HG03139 (cell line): ENCODE data around the gene KRTAP5-4.
"Not testable (repeated sequence)": the region's sequence is repeated elsewhere in the genome, so short reads cannot be mapped to it uniquely, and the experiment has no call there.

Source experiments
- ATAC-seq: cut with Tn5 transposase; IDR thresholded peaks from one replicate; pipeline ENCODE4 v1.9.1; 2021; ENCODE audit not compliant: unreplicated experiment

The KRTAP5-4 gene

GRCh38 chr11:1603629-1604028 lies 18.3 kb downstream of the KRTAP5-4 start:
- no peak for ATAC-seq

GRCh38 chr11:1601663-1602062 lies 20.3 kb downstream of the KRTAP5-4 start:
- ATAC-seq: not testable (repeated sequence)

GRCh38 chr11:1600626-1601025 lies 21.3 kb downstream of the KRTAP5-4 start:
- ATAC-seq: no peak

- no peak for ATAC-seq
Measured at GRCh38 chr11:1598816-1599215, 23.1 kb downstream of the KRTAP5-4 start.

- ATAC-seq: not testable (repeated sequence)
Measured at GRCh38 chr11:1598406-1598805, 23.5 kb downstream of the KRTAP5-4 start.

- ATAC-seq: no peak
Measured at GRCh38 chr11:1597994-1598380, 24.0 kb downstream of the KRTAP5-4 start, which contains the start of gene KRTAP5-2. Gene KRTAP5-2 (minus strand): TSS chr11:1598294. CDS start chr11:1598250, 44 bp downstream.

- ATAC-seq: no peak
Measured at GRCh38 chr11:1597331-1597993, 24.5 kb downstream of the KRTAP5-4 start.

GRCh38 chr11:1596576-1597121 lies 25.3 kb downstream of the KRTAP5-4 start:
- ATAC-seq: not testable (repeated sequence)

- not testable (repeated sequence) for ATAC-seq
Measured at GRCh38 chr11:1595994-1596575, 25.9 kb downstream of the KRTAP5-4 start.

GRCh38 chr11:1592628-1593027 lies 29.3 kb downstream of the KRTAP5-4 start:
- no peak for ATAC-seq

GRCh38 chr11:1589996-1590395 lies 31.9 kb downstream of the KRTAP5-4 start:
- ATAC-seq: no peak

GRCh38 chr11:1589191-1589963 lies 32.6 kb downstream of the KRTAP5-4 start:
- not testable (repeated sequence) for ATAC-seq

- ATAC-seq: no peak
Measured at GRCh38 chr11:1586699-1587098, 35.2 kb downstream of the KRTAP5-4 start.

GRCh38 chr11:1584661-1585370 lies 37.1 kb downstream of the KRTAP5-4 start, which contains the start of gene KRTAP5-1:
Gene KRTAP5-1 (minus strand): TSS chr11:1585283. CDS start chr11:1585249, 34 bp downstream.
- not testable (repeated sequence) for ATAC-seq

- ATAC-seq: not testable (repeated sequence)
Measured at GRCh38 chr11:1582909-1583308, 39.0 kb downstream of the KRTAP5-4 start.

- ATAC-seq: no peak
Measured at GRCh38 chr11:1581976-1582375, 40.0 kb downstream of the KRTAP5-4 start.

GRCh38 chr11:1576825-1577224 lies 45.1 kb downstream of the KRTAP5-4 start:
- ATAC-seq: no peak

GRCh38 chr11:1575756-1576155 lies 46.2 kb downstream of the KRTAP5-4 start:
- ATAC-seq: not testable (repeated sequence)

- ATAC-seq: no peak
Measured at GRCh38 chr11:1574933-1575242, 47.0 kb downstream of the KRTAP5-4 start.

GRCh38 chr11:1574238-1574932 lies 47.6 kb downstream of the KRTAP5-4 start:
- ATAC-seq: no peak

- ATAC-seq: no peak
Measured at GRCh38 chr11:1573903-1574237, 48.1 kb downstream of the KRTAP5-4 start.
